Vagina (tissue), 2 donors: ENCODE results near the gene CACNG7.

Source experiments
- POLR2A ChIP-seq, 2 donors: fragments of 450-650 bp; IDR thresholded peaks; one replicate each; pipeline ENCODE4 v1.6.1; 2017; ENCODE audit warnings: antibody characterized with exemption in 2 of 2, mild to moderate bottlenecking in 2 of 2, moderate library complexity in 2 of 2
- POLR2AphosphoS5 ChIP-seq, 2 donors: sonication (generic); formaldehyde crosslinking; IDR thresholded peaks; one replicate each; pipeline ENCODE4 v1.9.0; 2017; ENCODE audit warnings: antibody characterized with exemption in 2 of 2, mild to moderate bottlenecking in 2 of 2, low read depth in 1 of 2; ENCODE audit not compliant: insufficient read depth in 1 of 2

DNA sequence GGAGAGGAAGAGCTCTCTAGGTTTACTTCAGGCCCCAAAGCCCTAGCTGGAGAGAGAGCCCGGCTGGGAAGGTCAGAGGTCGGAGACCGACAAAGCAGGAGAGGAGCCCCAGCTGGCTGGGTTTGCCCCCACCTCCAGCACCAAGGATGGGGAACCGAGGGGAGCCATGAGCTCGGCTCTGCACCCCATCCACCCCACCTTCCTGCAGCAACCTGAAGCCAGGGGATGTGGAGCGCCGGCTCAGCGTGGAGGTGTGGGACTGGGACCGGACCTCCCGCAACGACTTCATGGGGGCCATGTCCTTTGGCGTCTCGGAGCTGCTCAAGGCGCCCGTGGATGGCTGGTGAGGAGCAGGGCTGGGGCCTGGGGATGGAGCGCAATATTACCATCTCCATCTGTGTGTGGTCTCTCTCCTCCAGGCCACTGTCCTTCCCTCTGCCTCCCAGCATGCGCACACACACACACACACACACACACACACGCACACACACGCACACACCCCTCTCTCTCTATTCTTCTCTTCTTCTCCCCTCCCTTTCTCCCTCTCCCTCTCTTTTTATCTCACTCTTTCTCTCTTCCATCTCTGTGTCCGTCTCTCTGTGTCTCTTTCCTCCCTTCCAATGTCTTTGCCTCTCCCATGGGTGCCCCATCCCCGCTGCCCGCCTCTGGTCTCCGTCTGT, 16.6 kb upstream of the CACNG7 start:
- no peak for TF ChIP-seq POLR2A (IDR thresholded peaks at IDR 0.05)
- no peak for TF ChIP-seq POLR2AphosphoS5 (IDR thresholded peaks at IDR 0.05; ENCODE audit: insufficient read depth in 1 of 2, low read depth in 1 of 2)
